K562 (cell line): ENCODE results near the gene HES5. TPM values are rescaled to one million over a fixed set of nuclear protein-coding genes. Genes with fewer than 3 reads are reported as not detected.
A peak's percentile ranks its signal among the peaks of the same experiment; 100 is the strongest.

Experiments used
- ATAC-seq: fragments of 200-7000 bp; cut with Tn5 transposase; 3 replicates; pipeline ENCODE4 v1.9.1; 2020; ENCODE audit warnings: moderate library complexity
- BruUV-seq: library from RNA; stranded (reverse); fragments of 400-500 nt; replicated peaks from 2 replicates; lab custom pipeline; 2021; lab: Mats Ljungman, UMichigan
- CTCF ChIA-PET: fragments of 300-600 bp; formaldehyde crosslinking; extraction: SDS; loops from one replicate; lab custom pipeline; 2021; ENCODE audit warnings: low intra/inter-chr PET ratio; lab: Yijun Ruan, JAX
- POLR2A ChIA-PET: fragments of 300-600, 350-650 bp; sonication (Branson Sonifier 250); formaldehyde crosslinking; extraction: SDS; loops from one replicate; lab custom pipeline; 2021; ENCODE audit warnings: antibody characterized with exemption, inconsistent platforms; lab: Yijun Ruan, JAX
- DNase-seq, 4 experiments: peaks; one replicate each; pipeline versions ENCODE4 v3.0.0 to v3.0.0-alpha.2; 2011 to 2018; ENCODE audit warnings: low spot score in 3 of 4, mixed read lengths in 3 of 4; ENCODE audit errors: extremely low read depth in 1 of 4
- FAIRE-seq: peaks from 2 replicates; lab custom pipeline; 2011; peaks lifted over from hg19 to GRCh38; lab: Jason Lieb, UNC
- H2AFZ ChIP-seq: 2 replicates; pipeline ENCODE4 v1.6.0; 2011; ENCODE audit warnings: low read depth, low read length, control low read depth, inconsistent platforms
- H3K27ac ChIP-seq: fragments of 200-600 bp; 3 replicates; pipeline ENCODE4 v1.8.0; 2011; ENCODE audit warnings: low read depth, mild to moderate bottlenecking, control low read depth, inconsistent platforms, low read length, moderate library complexity, mixed read lengths; ENCODE audit errors: extremely low read depth
- H3K27me3 ChIP-seq, 2 experiments: fragments of 300-600 bp in 1 of 2; 2 replicates in 1 of 2; 3 replicates in 1 of 2; pipeline versions ENCODE4 v1.6.0 to v1.8.0; 2011; ENCODE audit warnings: inconsistent platforms in 2 of 2, low read length in 2 of 2, mild to moderate bottlenecking in 1 of 2, mixed read lengths in 1 of 2, moderate library complexity in 1 of 2; ENCODE audit not compliant: control insufficient read depth in 2 of 2, insufficient read depth in 2 of 2
- H3K36me3 ChIP-seq: fragments of 300-600 bp; 3 replicates; pipeline ENCODE4 v1.8.0; 2011; ENCODE audit warnings: mild to moderate bottlenecking, low read length, inconsistent platforms; ENCODE audit not compliant: control insufficient read depth, insufficient read depth
- H3K4me1 ChIP-seq, 2 experiments: fragments of 200-600 bp in 1 of 2; replicated peaks in 1 of 2; 2 replicates in 1 of 2; 3 replicates in 1 of 2; pipeline versions ENCODE4 v1.5.1 to v1.8.0; 2011; ENCODE audit warnings: inconsistent platforms in 2 of 2, low read length in 2 of 2, mild to moderate bottlenecking in 1 of 2, mixed read lengths in 1 of 2, moderate library complexity in 1 of 2; ENCODE audit not compliant: control insufficient read depth in 2 of 2, insufficient read depth in 2 of 2
- H3K4me2 ChIP-seq: 2 replicates; pipeline ENCODE4 v1.6.1; 2011; ENCODE audit warnings: low read length, control low read depth, inconsistent platforms, mixed read lengths; ENCODE audit not compliant: insufficient read depth
- H3K4me3 ChIP-seq: fragments of 200-600 bp; sonication (generic), shearing (Covaris generic); 2 replicates; pipeline ENCODE4 v1.5.1; 2016; ENCODE audit warnings: control low read depth, inconsistent platforms
- H3K79me2 ChIP-seq: fragments of 200-600 bp; 3 replicates; pipeline ENCODE4 v1.8.0; 2011; ENCODE audit warnings: low read length, inconsistent platforms; ENCODE audit not compliant: control insufficient read depth, insufficient read depth
- H3K9ac ChIP-seq, 2 experiments: 2 replicates each; pipeline versions ENCODE4 v1.6.0 to v1.6.1; 2011; ENCODE audit warnings: low read depth in 2 of 2, low read length in 2 of 2, control low read depth in 1 of 2, inconsistent platforms in 1 of 2, mild to moderate bottlenecking in 1 of 2, mixed read lengths in 1 of 2; ENCODE audit not compliant: insufficient read depth in 1 of 2
- H3K9me1 ChIP-seq: one replicate; pipeline ENCODE4 v1.6.0; 2011; ENCODE audit warnings: inconsistent platforms, mild to moderate bottlenecking, low read length, moderate library complexity; ENCODE audit not compliant: control insufficient read depth, insufficient read depth
- H3K9me3 ChIP-seq: replicated peaks from 2 replicates; pipeline ENCODE4 v1.5.1; 2011; ENCODE audit warnings: low read depth, low read length, inconsistent platforms; ENCODE audit not compliant: control insufficient read depth, insufficient read depth
- H4K20me1 ChIP-seq: replicated peaks from 2 replicates; pipeline ENCODE4 v1.6.1; 2011; ENCODE audit warnings: low read length, inconsistent platforms, mixed read lengths; ENCODE audit not compliant: control insufficient read depth, insufficient read depth
- ARID2 ChIP-seq: fragments of 450-650 bp; IDR thresholded peaks from 2 replicates; pipeline ENCODE4 v1.6.1; 2017; ENCODE audit warnings: antibody characterized with exemption, mild to moderate bottlenecking
- TAF7 ChIP-seq: fragments of 450-650 bp; IDR thresholded peaks from 2 replicates; pipeline ENCODE4 v1.6.1; 2016; ENCODE audit warnings: missing genetic modification characterization, missing compliant biosample characterization
- TBP ChIP-seq: optimal IDR thresholded peaks from 2 replicates; pipeline ENCODE3; 2011; ENCODE audit warnings: low read depth, low read length, improper control_type of control experiment
- WGBS: fragments of 100-300 bp; shearing (Covaris generic); methylation state at CpG from one replicate; pipeline ENCODE4 v1.1.6; 2016; ENCODE audit warnings: low coverage, mixed read lengths; ENCODE audit not compliant: insufficient coverage; ENCODE audit errors: missing lambda C conversion rate; 5-methylcytosine and 5-hydroxymethylcytosine counted together
- in situ Hi-C: fragments of 300-500 bp; cut with MboI; formaldehyde crosslinking; loops from 4 replicates; pipeline ENCODE4 v1.15.0; 2018; ENCODE audit warnings: inconsistent platforms, mixed read lengths
- intact Hi-C: fragments of 100-400 bp; cut with micrococcal nuclease; formaldehyde crosslinking; loops from 2 replicates; pipeline ENCODE4 v1.14.2; 2022
- polyA plus RNA-seq, 8 experiments: library from polyadenylated mRNA; depleted of rRNA in 4 of 8; stranded (reverse) in 5 of 8; unstranded in 3 of 8; fragments of >200 nt; fragmentation: Nextera tagmentation in 2 of 8; fragmentation: Illumina TruSeq in 1 of 8; extraction: Ambion mirVana in 2 of 8; extraction: Trizol in 1 of 8; gene quantifications; 2 replicates each; pipeline versions ENCODE4 v1.2.1 to v1.2.3, GENCODE V29; 2011 to 2014; ENCODE audit warnings: inconsistent platforms in 1 of 8, missing spikeins in 1 of 8
- total RNA-seq, 7 experiments: library from RNA; depleted of rRNA in 6 of 7; stranded (reverse); fragments of >200 nt in 6 of 7; fragmentation: Illumina TruSeq in 2 of 7; extraction: Trizol in 2 of 7; gene quantifications; 2 replicates each; pipeline versions ENCODE4 v1.2.1 to v1.2.3, GENCODE V29; 2011 to 2021; ENCODE audit warnings: low replicate concordance in 1 of 7
- TF ChIP-seq, protein P1 (sequence below), 2 experiments: IDR thresholded peaks; 2 replicates each; pipeline ENCODE4 v1.6.1; 2012; ENCODE audit warnings: improper control_type of control experiment in 2 of 2, low read depth in 2 of 2, low read length in 2 of 2, borderline replicate concordance in 1 of 2

HES5 gene
- total and polyA plus RNA-seq, 9 of the 15 experiments (the other 6 are each of a cell fraction or from before 2014, with no cell fraction given), result not detected

DNA sequence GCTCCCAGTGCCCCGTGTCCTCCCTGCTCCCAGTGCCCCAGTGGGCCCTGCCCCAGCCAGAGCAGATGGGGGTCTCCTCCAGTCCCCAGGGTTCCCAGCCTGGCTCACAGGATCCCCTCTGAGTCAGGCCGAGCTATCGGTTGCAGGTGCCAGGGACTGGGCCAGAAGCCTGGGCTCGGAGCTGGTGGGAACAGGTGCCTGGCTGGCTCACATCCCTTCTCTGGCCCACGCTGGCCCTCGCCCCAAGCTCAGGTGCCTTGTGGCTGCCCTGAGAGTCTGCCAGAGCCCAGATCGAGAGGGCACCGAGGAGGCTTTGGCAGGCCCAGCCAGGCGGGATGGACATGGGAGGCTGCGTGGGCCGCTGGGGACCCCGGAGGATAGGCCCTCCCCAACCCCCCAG is 35.0 kb downstream of the HES5 start:
- ChIA-PET POLR2A (interaction anchor here (0.7 kb wide), 1 partner anchor 27 kb away, joined by 3 read pairs; no protein-coding TSS in a partner anchor), CTCF (no interaction called here)
- intact Hi-C loops (no loop called here), in situ Hi-C loops (no loop called here)
- ATAC-seq, result no peak
- Histone ChIP-seq H3K27me3 (peaks cover 40 to 78% of the 10 kb centered on the region in 2 experiments; a peak in 4 of 5 replicates), H3K9me1 (no peaks in the 10 kb centered on the region), H3K9ac (no peak overlapping the region; a peak in 1 of 4 replicates), H3K79me2 (no peaks in the 10 kb centered on the region), H3K36me3 (no peaks in the 10 kb centered on the region), H3K4me1 (peaks cover 0 to 71% of the 10 kb centered on the region in 2 experiments; a peak in 2 of 5 replicates), H3K9me3 (no peaks in the 10 kb centered on the region), H3K27ac (no peak overlapping the region), H3K4me2 (no peak overlapping the region), H2AFZ (no peak overlapping the region), H4K20me1 (peaks cover 31% of the 10 kb centered on the region), H3K4me3 (no peak overlapping the region)
- no TSS peak for BruUV-seq
- DNase-seq, result no peak
- TF ChIP-seq TAF7 (tag), result no peak
- TF ChIP-seq TBP, result no peak
- no peak for TF ChIP-seq ARID2
- TF ChIP-seq, protein P1, sequence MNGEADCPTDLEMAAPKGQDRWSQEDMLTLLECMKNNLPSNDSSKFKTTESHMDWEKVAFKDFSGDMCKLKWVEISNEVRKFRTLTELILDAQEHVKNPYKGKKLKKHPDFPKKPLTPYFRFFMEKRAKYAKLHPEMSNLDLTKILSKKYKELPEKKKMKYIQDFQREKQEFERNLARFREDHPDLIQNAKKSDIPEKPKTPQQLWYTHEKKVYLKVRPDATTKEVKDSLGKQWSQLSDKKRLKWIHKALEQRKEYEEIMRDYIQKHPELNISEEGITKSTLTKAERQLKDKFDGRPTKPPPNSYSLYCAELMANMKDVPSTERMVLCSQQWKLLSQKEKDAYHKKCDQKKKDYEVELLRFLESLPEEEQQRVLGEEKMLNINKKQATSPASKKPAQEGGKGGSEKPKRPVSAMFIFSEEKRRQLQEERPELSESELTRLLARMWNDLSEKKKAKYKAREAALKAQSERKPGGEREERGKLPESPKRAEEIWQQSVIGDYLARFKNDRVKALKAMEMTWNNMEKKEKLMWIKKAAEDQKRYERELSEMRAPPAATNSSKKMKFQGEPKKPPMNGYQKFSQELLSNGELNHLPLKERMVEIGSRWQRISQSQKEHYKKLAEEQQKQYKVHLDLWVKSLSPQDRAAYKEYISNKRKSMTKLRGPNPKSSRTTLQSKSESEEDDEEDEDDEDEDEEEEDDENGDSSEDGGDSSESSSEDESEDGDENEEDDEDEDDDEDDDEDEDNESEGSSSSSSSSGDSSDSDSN (IDR thresholded peaks at IDR 0.05; ENCODE audit: borderline replicate concordance in 1 of 2, low read depth in 2 of 2, low read length in 2 of 2), result peak; percentile 24 to 35; a peak in 3 of 4 replicates
- no peak for FAIRE-seq
- WGBS, result 5% methylated on average over 6 of the region's 12 CpGs
